GM18505 (cell line): ENCODE measurements around the gene KLHL10.
"Not testable (repeated sequence)": the region's sequence is repeated elsewhere in the genome, so short reads cannot be mapped to it uniquely, and the experiment has no call there.

Source experiments
- ATAC-seq: cut with Tn5 transposase; IDR thresholded peaks from one replicate; pipeline ENCODE4 v1.9.1; 2021; ENCODE audit not compliant: unreplicated experiment
- POLR2A ChIP-seq: IDR thresholded peaks from 4 replicates; pipeline ENCODE4 v1.6.1; 2011; ENCODE audit warnings: borderline replicate concordance; ENCODE audit not compliant: insufficient read depth, insufficient read length; ENCODE audit errors: extremely low read depth

KLHL10 gene

DNA sequence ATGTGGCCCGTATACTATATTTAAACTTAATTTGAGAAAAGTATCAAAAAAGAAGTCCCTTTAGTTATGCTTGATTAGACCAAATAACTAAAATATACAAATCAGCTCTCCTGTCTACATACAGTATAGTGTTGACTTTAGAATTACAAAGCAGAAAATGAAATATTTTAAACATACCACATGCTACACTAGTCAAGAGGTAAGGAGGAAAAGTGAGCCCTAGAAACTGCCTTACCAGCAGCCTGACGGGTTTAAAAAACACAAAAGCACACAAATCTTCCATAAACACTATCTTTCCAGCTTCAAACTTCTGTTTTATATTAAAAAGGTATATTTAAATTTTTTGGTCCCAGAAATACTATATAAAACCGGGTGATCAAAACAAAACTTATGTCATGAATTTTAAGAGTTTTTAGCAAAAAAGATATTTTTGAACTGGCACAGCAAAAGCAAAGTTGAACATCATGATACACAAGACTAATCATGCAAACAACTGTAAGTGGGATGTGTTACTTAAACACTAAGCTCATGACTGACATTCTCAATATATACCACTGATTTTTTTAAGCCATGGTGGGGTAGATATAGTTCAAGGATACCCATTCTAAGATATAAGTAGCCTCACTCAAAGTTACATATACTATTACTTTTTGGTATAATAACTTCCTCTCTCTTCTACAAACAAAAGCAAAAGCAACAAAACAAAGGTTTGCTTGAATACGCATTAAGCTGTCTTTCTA, 11.8 kb downstream of the KLHL10 start:
- no peak for ATAC-seq
- no peak for TF ChIP-seq POLR2A

DNA sequence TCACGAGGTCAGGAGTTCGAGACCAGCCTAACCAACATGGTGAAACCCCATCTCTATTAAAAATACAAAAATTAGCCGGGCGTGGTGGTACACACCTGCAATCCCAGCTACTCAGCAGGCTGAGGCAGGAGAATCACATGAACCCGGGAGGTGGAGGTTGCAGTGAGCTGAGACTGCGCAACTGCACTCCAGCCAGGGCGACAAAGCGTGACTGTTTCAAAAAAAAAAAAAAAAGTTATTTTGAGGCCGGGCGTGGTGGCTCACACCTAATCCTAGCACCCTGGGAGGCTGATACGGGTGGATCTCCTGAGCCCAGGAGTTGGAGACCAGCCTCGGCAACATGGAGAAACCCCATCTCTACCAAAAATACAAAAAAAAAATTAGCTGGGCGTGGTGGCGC, 13.8 kb downstream of the KLHL10 start:
- not testable (repeated sequence) for ATAC-seq

DNA sequence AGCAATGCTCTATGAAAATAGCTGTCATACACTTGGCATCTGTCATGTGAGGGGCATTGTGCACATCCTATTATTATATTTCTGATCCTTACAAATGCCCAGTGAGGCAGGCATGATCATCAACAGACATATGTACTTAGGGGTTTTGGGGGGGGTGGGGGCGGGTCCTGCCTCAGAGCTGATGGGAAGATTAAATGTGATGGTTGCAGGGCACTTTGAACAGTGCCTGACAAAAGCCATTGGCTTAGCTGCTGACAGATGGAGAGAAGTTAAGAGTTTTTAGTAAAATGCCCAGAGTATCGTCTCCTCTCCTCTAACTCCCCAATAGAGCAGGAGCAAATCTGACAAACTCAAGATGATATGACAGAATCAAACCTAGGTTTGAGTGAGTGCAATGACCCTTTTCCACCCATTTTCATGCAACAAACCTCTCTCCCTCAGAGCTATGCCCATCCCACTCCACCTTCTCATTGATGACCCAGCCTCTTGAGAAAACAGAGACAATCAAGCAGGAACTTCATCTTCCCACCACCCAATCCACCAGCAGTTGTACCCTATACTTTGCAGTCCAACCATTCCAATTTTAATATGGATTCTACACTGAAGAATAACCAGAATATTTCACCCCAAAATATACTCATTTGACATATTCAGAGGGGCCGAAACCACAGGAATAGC, 22.8 kb downstream of the KLHL10 start:
- no peak for TF ChIP-seq POLR2A
- no peak for ATAC-seq

DNA sequence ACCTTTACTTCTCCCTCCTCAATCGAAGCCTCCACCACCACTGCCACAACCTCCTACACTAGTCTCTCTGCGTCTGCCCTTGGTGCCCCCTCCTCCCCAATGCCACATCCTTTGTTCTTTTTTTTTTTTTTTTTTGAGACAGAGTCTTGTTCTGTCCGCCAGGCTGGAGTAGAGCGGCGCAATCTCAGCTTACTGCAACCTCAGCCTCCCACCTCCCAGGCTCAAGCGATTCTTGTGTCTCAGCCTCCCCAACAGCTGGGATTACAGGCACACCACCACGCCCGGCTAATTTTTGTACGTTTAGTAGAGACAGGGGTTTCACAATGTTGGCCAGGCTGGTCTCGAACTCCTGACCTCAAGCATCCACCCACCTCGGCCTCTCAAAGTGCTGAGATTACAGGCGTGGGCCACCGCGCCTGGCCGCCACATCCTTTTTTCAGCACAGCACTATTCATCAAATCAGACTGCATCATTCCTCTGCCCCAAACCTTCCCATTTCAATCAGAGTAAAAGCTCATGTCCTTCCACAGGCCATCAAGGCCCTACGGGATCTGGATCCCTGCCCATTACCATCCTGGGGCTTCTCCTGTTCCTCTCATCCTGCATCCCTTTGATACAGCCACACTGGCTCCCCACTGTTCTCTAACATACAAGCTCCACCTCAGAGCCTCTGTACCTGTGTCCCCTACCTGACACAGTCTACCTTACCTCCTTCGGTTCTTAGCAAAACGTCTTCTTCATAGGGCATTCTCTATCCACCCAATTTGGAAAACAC, 25.6 kb downstream of the KLHL10 start:
- no peak for ATAC-seq
- no peak for TF ChIP-seq POLR2A

DNA sequence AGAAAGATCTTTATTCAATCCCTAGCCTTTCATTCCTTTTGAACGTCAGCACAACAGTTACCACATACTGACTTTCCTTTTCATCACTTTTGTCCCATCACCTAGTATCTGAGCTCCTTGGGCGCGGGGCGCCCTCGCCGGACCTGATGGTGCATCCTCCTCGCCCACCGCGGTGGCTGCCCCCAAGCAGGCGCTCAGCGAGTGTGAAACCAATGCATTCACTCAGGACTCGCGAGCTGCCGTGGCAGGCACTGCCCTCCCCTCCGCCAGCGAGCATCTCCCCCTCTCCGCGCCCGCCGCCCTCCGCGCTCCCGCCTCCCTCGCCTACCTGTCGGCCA, 26.8 kb downstream of the KLHL10 start:
- ATAC-seq, result peak; percentile 29

DNA sequence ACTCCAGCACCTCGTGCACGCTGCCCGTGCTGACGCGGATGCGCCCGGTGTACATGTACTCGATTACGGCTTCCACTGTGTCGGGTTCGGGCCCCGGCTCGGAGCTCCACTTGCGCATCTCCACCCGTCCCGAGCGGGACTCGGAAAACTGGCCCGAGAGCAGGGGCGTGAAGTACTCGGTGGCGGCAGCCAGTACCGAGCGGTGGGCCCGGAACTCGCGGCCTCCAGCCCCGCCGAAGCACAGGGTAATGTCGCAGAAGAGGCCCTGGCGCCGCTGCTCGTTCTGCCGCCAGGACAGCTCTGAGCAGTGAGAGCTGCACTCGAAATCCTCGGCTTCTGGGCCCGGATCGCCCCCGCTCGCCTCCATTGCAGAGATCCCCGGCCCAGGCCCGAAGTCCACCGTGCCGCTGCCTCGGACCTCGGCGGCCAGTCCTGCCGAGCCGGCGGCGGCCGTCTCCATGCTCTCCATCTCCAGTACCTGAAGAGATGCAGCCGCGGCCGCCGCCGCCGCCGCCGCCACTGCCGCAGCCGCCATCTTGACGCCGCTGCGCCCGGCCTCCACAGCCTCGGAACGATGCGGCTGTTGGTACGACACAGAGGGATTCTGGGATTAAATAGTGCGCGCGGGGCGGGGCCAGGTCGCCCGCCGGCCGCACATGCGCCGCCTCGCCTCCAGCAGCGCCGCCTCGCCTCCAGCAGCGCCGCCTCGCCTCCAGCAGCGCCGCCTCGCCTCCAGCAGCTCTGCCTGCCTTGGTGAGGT, 27.4 kb downstream of the KLHL10 start, which contains the start of gene KLHL11:
Gene KLHL11 (minus strand): TSS at position 588 of the 760 bp plus-strand sequence. CDS start 53 bp downstream, at position 535.
- ATAC-seq, result peak; percentile 91
- TF ChIP-seq POLR2A, result peak; percentile 88

More for the DNA sequence above, 26.8 kb downstream of the KLHL10 start:
- no peak for TF ChIP-seq POLR2A

DNA sequence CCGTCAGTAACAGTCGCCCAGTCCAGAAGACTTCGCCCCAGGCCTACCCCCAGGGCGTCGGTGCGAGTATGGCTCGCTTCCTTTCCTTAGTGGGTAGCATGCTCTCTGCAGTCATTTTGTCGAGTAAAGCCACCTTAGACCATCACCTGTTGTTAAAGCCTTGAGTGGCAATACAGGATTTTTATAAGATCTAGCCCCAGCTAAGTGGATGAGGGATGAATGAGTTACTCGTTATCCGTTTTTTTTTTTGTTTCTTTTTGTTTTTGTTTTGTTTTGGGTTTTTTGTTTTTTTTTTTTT, 27.9 kb downstream of the KLHL10 start:
- ATAC-seq, result no peak
- no peak for TF ChIP-seq POLR2A

DNA sequence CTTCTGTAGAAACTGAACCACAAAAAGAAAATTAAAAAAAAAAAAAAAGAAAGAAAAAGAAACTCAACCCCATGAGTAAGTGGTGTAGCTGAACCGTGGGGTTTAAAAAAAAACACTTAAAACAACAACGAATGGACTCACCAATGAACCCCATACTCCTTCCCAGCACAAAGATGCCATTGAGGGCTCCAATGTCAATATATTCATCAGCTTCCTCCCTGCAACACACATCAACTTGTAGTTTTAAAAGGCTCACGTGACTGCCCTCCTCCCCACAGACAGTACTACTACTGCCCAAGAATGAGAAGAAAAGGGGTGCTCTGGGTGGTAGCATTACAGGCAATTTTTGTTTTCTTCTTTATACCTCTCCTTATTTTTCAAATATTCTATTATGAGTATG, 30.9 kb downstream of the KLHL10 start:
- ATAC-seq, result no peak
- no peak for TF ChIP-seq POLR2A

DNA sequence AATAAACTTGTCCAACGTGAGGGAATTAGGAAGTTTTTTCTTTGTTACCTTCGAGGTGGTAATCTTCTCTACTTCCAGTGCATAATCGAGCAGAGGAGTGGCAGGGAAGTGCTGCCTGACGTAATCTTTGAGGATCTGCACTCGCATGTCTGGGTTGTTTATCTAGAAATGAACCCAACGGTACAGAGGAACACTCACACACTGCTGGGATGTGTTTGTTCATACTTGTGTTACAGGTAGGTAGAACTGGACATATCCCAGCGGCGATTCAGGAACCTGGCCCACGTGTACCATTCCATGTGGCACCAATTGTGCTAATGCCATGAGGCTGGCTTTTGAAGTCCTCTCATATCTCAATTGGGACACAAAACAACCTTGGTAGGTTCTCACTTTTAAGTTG, 31.8 kb downstream of the KLHL10 start:
- no peak for ATAC-seq
- no peak for TF ChIP-seq POLR2A

DNA sequence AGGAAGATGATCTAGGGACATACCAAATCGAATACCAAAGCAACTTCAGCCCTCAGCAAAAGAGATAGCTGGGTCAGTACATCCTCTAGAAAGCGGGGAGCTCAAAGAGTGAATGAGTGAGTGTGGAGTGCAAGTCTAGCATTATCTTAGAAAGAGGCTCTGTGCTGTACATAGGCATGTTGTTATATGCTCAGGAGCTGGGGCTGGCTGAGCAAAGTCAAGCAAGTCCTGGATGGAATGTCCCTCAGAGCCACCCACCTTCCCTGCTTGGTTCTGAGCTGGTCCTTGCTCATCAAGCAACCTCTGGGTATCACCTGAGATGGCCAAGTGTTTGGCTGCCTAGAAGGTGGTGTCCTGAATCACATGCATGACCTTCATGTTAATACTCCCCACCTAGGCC, 32.5 kb downstream of the KLHL10 start:
- no peak for ATAC-seq
- TF ChIP-seq POLR2A, result no peak

DNA sequence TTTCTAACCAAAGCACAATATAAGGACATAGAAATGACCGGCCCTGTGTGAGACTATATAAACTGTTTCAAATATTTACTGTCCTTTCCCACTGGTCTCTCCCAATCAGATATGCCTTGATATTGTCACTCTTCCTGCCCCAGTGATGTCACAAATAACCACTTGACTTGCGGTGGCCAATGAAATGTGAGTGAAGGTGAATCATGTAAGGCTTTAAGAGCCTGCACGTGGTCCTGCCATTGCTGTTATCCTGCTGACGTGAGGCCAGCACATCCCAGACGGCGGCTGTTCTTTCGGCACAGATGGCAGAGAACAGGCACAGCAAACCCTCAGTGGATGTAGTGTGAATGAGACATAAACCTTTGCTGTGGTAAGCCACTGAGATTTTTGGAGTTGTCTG, 33.0 kb downstream of the KLHL10 start:
- no peak for TF ChIP-seq POLR2A
- ATAC-seq, result no peak

DNA sequence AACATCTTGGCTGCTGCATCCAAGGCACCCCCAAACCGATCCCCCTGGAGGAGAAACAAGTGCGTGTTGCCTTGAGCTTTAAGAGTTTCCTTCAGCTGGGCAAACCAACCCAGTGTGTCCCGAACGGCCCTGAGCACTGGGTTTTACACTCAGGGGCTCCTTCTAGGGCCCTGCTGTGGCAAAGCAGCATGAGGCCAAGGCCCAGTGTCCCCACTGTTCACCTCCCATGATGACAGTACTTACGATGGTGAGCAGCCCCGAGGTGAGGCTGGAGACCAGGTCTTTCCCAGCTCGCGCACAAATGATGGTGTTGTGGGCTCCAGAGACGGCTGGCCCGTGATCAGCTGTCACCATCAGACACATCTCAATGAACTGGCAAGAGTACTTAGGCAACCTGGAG, 34.2 kb downstream of the KLHL10 start:
- no peak for ATAC-seq
- TF ChIP-seq POLR2A, result no peak

DNA sequence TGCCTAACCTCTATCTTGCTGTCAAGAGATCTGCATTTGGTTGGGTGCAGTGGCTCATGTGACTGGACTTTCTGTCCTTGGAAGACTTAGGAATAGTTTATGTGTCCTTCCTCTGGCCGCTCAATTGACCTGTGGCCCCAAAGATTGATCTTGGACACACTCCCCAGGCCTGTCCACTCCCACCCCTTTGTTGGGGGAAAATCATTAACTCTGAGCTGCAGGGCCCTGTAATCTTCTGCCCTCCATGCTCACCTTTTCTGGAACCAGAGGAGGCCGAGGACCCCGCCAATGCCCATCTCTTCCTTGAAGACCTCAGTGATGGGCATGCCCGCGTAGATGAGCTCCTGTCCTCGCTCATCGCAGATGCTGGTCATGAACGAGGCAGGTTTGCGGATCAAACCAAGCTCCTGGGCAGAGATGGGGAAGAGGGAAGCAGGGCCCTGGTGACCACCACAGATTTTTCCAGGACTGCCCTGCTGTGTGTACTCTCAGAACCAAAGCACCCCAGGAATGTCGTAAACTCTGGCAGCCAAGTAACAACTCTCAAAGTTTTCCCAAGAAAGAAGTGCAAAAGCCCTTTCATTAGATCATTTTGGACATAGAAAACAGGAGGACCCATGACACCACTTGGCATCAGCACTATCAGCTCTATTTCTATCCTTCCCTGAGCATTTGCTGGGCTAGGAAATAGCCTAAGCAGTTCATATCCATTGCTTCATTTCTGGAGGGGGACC, 36.1 kb downstream of the KLHL10 start:
- TF ChIP-seq POLR2A, result no peak
- no peak for ATAC-seq

DNA sequence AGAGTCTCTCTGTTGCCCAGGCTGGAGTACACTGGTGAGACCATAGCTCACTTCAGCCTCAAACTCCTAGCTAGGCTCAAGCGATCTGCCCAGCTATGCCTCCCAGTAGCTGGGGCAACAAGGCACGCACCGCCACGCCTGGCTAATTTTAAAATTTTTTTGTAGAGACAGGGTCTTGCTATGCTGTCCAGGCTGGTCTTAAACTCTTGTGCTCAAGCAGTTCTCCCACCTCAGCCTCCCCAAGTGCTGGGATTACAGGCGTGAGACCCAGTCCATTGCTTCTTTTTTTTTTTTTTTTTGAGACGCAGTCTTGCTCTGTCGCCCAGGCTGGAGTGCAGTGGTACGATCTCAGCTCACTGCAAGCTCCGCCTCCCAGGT, 36.7 kb downstream of the KLHL10 start:
- not testable (repeated sequence) for ATAC-seq
